GM21737 (cell line): ENCODE data around the gene C18orf32.
A peak's percentile ranks its signal among the peaks of the same experiment; 100 is the strongest.
"Not testable (repeated sequence)": the region's sequence is repeated elsewhere in the genome, so short reads cannot be mapped to it uniquely, and the experiment has no call there.

Source experiments
- ATAC-seq: cut with Tn5 transposase; IDR thresholded peaks from one replicate; pipeline ENCODE4 v1.9.1; 2021; ENCODE audit warnings: mild to moderate bottlenecking, moderate library complexity; ENCODE audit not compliant: unreplicated experiment

C18orf32 gene

DNA sequence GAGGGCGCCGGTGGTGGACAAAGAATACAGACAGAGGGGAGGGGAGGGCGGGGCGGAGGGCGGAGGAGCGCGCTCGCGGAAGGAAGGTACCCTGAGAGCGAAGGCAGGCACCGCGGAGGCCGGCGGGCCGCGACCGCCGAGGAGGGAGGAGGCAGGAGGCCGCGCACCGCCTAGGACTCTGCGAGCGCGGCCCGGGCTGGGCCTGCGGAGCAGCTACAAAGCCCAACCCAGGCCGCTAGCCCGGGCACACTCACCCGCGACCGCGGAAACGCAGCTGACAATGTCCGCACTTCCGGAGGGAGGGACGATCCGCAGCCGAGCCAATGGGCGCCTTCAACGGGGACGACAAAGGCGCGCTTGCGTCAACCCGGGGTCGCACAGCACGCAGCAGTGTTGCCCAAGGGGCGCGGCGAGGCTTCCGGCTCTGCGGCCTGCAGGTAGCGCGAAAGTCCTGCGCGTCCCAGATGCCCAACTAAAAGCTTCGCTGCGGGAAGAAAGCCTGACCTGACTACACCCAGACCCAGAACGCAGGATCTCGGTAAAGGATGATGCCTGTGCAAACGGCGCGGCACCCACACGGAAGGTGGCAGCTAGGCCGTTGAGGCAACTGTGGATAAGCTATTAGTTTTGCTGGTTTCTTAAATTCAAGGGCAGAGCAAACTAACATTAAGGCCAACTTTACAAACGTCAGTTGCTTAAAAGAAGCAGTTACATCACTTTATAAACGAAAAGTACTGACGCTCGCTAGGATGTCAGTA, at the start of gene C18orf32:
Gene C18orf32 (minus strand): TSS at position 282 of the 758 bp plus-strand sequence. CDS start 3,486 bp downstream, outside the sequence.
- ATAC-seq = peak; percentile 93

- no peak for ATAC-seq
These were observed 48.0 kb upstream of the C18orf32 start for GRCh38 chr18:49534846-49535601.

DNA sequence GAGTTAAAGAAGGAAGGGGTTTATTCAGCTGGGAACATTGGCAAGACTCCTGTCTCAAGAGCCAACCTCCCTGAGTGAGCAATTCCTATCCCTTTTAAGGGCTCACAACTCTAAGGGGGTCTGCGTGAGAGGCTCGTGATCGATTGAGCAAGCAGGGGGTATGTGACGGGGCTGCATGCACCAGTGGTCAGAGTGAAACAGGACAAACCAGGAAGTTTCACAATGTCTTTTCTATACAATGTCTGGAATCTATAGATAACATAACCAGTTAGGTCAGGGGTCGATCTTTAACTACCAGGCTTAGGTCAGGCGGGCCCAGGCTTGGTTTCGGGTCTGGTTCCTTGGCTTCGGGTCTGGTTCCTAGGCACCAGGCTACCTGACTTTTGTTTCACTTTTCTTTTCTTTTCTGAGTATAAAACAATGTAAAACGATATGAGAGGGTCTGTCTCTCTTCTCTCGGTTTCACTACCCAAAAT, 44.7 kb upstream of the C18orf32 start:
- ATAC-seq = no peak

DNA sequence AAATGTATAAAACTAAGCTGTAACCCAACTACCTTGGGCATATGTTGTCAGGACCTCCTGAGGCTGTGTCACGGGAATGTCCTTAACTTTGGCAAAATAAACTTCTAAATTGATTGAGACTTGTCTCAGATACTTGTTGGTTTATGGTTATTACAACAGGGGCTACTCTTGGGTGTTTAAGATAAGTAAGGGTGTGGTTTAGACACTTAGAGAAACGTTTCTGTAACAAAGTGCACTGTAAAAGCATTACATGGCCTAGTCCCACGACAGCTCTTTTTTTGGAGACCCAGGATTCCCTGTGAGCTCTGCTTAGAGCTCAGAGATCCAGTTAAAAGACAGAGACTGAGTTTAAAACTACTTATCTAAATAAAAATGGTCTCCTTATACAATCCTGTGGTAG, 42.6 kb upstream of the C18orf32 start:
- ATAC-seq = no peak

- ATAC-seq = no peak
These were observed 40.7 kb upstream of the C18orf32 start for GRCh38 chr18:49527631-49528327.

- no peak for ATAC-seq
These were observed 38.9 kb upstream of the C18orf32 start for GRCh38 chr18:49525981-49526380.

- ATAC-seq = no peak
These were observed 37.9 kb upstream of the C18orf32 start for GRCh38 chr18:49524951-49525350.

DNA sequence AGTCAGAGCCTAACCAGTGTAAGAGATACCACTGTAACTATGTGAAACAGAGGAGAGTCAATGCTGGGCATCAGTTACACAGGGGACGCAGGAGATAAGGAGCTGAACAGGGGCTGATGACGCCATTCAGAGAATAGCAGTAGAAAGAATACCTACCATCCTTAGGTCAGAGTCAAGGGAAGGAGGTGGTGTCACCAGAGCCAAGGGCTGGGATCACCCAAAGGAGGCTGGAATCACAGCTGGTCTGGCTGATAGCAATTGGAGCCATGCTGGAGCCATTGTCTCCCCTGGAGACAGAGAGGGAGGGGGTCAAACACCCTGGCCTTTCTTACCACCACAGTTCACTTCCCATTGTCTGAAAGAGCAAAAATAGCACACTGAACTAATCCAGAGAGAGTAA, 37.3 kb upstream of the C18orf32 start:
- no peak for ATAC-seq

DNA sequence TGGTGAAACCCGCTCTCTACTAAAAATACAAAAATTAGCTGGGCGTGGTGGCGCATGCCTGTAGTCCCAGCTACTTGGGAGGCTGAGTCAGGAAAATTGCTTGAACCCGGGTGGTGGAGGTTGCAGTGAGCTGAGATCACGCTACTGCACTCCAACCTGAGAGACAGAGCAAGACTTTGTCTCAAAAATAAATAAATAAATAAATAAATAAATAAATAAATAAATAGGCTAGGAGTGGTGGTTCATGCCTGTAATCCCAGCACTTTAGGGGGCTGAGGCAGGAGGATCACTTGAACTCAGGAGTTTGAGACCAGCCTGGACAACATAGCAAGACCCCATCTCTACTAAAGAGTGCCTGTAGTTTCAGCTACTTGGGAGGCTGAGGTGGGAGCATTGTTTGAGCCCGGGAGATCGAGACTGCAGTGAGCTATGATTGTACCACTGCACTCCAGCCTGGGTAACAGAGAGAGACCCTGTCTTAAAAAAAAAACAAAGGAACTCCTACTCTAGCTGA, 36.6 kb upstream of the C18orf32 start:
- ATAC-seq = not testable (repeated sequence)

GRCh38 chr18:49521216-49521835, 34.3 kb upstream of the C18orf32 start:
- no peak for ATAC-seq

GRCh38 chr18:49520661-49521145, 33.7 kb upstream of the C18orf32 start:
- no peak for ATAC-seq

- ATAC-seq = no peak
These were observed 32.3 kb upstream of the C18orf32 start for GRCh38 chr18:49519101-49519971.

- no peak for ATAC-seq
These were observed 30.4 kb upstream of the C18orf32 start for GRCh38 chr18:49517483-49517882.

DNA sequence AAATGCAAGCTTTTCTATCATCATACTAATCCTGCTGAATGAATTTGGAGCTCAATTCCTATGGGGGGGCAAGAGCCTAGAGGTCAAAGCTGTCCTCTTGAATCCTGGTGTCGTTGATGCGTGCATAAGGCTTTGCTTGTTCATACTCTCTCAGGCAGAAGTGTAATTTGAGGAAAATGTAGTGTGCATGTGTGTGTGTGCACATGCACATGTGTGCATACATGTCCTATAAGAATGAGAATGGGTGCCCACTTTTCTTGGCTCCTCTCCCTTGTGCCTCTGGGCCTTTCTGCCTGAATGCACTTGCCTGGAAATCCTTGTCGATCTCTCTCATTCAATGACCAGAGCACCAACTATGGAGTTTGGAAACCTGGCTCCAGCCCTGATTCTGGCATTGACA, 28.5 kb upstream of the C18orf32 start:
- no peak for ATAC-seq

- not testable (repeated sequence) for ATAC-seq
These were observed 28.0 kb upstream of the C18orf32 start for GRCh38 chr18:49515003-49515402.

DNA sequence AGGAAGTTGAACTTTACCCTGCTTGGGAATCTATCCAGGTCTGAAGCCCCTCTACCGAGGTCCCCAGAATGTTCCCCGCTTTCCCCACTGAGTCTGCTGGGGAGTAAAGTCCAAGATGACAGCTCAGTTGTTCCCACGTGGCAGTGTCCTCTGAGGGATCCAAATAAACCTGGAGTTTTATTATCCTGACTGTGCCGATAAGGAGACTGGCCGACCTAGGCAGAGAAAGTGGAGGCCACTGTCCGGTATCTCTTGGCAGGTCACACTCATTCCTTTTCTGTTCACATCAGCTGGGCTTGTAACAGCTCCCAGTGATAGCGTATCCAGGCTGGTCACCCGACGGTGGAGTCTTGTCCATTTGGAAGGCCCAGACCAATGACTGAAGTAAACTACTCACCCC, 27.5 kb upstream of the C18orf32 start:
- no peak for ATAC-seq

DNA sequence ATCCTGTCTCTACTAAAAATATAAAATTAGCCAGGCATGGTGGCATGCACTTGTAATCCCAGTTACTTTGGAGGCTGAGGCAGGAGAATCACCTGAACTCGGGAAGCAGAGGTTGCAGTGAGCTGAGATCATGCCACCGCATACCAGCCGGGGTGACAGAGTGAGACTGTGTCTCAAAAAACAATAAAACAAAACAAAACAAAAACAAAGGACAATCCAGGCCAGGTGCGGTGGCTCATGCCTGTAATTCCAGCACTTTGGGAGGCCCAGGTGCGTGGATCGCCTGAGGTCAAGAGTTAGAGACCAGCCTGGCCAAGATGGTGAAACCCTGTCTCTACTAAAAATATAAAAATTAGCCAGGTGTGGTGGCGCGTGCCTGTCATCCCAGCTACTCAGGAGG, 25.8 kb upstream of the C18orf32 start:
- ATAC-seq = not testable (repeated sequence)

- ATAC-seq = no peak
These were observed 23.5 kb upstream of the C18orf32 start for GRCh38 chr18:49510393-49511115.

DNA sequence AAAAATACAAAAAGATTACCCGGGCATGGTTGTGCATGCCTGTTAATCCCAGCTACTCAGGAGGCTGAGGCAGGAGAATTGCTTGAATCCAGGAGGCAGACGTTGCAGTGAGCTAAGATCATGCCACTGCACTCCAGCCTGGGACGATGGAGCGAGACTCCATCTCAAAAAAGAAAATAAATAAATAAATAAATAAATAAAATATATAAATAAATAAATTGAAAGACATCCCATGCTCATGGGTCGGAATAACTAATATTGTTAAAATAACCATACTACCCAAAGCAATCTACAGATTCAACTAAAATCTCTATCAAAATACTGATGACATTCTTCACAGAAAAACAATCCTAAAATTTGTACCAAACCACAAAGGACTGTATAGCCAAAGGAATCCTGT, 19.4 kb upstream of the C18orf32 start:
- not testable (repeated sequence) for ATAC-seq
